ENCODE data around the gene LCAT. TPM values are rescaled to one million over a fixed set of nuclear protein-coding genes. Genes with fewer than 3 reads are reported as not detected.
A peak's percentile ranks its signal among the peaks of the same experiment; 100 is the strongest.

Gene LCAT
- total RNA-seq, 1 donor from 2014 or later = 30.3 TPM

DNA sequence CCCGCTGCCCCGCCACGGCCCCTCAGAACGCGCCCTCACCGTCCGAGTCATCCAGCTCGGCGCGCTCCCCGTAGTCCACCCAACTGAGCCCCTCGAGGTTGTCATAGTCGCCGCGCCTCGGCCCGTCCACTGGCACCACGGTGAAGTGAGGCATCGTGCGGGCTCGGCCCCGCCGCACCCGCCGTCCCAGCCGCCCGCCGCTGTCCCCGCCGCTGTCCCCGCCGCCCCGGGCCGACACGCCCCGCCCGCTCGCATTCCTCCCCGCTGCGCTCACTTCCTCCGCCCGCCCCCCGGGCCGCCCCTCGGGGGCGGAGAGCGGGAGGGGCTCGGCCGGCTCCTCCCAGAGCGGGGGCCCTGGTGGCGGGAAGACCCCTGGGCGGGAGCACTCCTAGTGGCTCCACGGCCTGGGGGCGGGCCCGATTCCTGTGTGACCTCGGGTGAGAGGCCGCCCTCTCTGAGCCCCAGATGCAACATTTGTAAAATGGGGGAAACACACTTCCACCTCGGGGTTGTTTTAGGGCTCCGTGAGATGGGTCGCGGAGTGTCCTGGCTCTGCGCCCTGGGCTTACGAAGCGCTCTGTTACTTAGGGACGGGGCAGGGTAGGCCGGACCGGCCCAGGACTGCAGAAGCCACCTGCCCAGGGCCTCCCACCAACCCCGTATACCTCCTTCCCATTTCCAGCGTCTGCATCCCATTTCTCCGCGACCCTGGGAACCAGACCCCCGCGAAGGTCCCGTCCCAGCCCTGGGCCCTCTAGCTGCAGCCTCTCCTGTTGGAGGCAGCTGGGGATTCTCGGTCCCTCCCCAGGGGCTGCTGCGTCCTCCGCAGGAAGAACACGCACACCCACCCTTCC, 24.7 kb upstream of the LCAT start, which contains the start of gene SLC12A4:
TSS of gene SLC12A4 (minus strand) at position 238 of the 854 bp plus-strand sequence. CDS start at position 154, 84 bp downstream.
- DNase-seq (ENCODE audit: low spot score) = peak; percentile 71

DNA sequence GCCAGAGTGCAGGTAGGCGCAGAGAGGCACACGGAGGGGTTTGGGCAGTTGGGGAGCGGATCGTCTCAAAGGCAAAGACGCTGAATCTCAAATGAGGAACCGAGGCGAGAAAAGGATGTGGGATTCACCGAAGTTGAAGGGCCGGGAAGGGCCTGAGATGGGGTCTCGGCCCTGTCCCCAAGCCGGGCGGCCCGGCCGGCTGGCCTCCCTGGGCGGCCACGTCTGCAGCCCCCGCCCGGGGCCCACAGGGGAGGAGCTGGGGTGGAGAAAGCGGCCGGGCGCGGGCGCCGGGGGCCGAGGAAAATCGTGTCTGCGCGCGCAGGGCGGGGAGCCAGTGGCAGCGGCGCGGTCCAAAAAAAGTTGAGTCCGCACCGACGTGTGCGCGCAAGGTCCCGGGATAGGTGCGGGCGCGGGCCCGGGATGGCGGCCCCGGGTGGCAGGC, 24.1 kb upstream of the LCAT start:
- DNase-seq (ENCODE audit: low spot score) = no peak

GRCh38 chr16:67967183-67967957, 23.4 kb upstream of the LCAT start:
- DNase-seq (ENCODE audit: low spot score) = no peak

GRCh38 chr16:67966549-67967182, 22.7 kb upstream of the LCAT start:
- DNase-seq (ENCODE audit: low spot score) = no peak

DNA sequence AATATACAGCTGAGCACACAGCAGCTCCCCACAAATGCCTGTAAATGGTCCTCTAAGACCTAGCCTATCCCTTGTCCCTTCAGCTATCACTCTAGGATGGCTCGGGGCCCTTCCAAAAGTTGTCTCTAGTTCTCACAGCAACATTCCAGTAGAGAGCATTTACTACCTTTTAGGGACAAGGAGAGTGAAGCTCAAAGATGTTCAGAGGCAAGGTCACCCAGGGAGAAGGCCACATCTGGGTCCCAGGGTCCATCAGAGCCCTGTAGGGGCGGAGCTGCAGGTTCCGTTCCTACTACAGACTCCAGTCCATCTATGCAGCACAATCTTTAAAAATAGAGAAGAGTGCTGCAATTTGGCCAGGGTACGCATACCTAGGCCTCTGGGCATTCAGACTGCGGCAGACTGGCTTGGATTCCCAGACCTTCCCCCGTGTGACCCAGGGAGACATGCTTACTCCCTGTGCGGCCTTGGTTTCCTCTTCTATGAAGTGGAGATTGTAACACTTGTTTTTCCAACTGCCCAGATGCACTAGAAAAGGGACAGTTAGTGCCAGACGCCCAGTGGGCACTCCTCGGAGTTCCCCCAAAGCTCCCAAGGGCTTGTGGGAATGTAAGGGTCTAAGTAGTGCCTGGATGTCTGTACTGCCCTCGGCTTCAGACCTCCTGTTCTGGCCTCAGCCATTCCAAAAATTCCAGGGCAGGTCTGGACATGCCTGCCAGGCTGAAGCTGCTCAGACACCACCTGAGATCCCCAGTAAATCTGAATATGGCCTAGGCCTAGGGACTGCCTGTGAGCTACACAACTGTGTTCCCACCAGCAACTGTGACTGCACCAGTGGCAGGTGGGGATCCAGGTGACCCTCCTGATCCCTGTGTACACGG, 22.0 kb upstream of the LCAT start:
- DNase-seq (ENCODE audit: low spot score) = no peak

DNA sequence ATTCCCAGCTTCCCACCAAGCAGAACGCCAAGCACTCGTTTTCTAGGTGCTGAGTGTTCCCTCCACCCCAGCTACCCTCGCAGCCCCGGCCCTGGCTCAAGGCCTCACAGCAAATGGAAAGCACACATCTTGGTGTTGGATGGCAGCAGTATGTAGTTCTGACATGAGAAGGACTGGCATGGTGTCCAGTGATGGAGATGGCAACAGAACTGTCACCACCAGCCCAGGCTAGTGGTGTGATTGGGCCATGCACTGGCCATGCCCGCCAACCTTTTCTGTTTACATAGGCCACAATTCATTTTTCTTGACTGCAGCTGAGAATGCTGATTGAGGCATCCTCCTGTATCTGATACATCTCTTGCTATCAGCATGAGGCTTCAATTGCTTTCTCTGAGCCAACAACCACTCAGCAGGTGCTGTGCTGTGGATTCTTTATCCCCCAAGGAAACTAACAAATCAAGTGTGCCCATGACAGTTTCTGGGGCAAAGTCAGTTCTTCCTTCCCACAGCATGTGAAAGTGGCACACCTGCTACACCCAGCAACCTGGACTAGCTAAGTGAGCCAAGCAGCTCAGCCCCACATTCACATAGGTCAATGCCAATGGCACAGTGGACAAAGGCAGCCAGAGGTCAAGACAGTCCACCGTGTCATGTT, 20.7 kb upstream of the LCAT start:
- DNase-seq (ENCODE audit: low spot score) = no peak

DNA sequence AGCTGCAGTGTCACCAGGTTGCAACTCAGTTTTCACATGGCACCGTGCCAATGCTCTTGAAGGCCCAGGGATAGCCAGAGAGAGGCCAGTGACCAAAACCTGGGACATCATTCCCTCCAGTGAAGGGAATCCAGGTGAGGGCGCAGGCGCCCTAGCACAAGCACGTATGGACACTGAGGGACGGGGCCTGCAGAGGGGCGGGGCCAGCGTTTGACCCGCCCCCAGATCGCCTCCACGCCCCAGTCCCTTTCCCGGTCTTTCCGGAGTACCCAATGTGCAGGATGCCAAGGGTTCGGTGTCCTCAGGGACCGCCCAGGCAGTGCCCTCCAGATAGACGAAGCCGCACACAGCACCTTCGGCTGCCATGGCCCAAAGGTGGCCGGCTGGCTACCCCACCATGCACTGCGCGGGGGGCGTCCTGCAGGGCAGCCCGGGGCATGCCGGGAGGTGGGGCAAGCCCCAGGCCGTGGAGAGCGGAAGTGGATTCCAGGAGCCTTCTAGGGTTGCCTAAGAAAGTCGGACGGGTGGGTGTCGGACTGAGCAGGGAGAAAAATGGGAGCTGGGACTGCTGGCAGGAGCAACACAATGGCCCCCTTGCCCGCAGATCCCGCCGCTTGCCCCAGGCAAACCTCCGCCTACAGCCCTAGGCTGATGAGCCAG, 19.9 kb upstream of the LCAT start:
- no peak for DNase-seq (ENCODE audit: low spot score)

GRCh38 chr16:67963292-67963661, 19.4 kb upstream of the LCAT start:
- DNase-seq (ENCODE audit: low spot score) = no peak

- DNase-seq (ENCODE audit: low spot score) = no peak
Measured at GRCh38 chr16:67962135-67962534, 18.2 kb upstream of the LCAT start.

- peak; percentile 73 for DNase-seq (ENCODE audit: low spot score)
Measured at GRCh38 chr16:67961551-67961957, 17.6 kb upstream of the LCAT start.

DNA sequence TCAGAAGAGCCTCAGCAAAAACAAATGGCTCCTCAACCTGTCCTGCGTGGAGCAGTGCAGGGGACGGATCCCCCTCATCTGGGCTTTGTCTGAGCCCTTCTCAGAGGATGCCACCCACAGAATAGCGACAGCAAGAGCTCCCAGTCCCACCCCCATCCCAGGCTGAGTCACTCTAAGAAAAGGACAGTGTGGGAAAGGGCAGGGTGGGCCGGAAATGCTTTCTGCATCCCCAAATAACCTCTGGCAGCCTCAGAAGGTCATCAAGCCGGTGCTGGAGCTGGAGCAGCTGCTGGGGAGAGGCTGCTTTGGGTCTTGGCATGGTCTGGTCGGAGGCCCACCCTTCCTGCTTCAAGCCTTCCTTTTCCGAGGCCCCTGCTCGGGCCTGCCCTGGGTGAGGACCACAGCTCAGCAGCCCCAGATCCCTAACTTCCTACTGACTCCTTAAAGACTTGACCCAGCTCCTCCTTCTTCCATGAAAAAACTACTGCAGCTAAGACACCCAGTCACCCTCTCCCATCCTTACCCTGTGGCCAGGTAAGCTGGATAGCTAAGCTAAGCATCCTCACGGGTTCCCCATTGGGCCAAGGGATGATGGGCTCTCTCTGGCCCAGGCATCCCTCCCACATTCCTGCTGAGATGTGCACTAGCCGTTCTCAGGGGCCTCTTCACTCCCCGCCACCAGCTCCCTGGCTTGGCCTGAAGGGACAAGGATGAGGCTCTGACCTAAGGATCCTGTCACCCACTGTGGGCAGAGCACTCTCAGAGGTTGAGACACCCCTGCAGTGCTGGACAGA, 15.8 kb upstream of the LCAT start:
- DNase-seq (ENCODE audit: low spot score) = no peak

GRCh38 chr16:67957622-67958021, 13.7 kb upstream of the LCAT start:
- DNase-seq (ENCODE audit: low spot score) = no peak

DNA sequence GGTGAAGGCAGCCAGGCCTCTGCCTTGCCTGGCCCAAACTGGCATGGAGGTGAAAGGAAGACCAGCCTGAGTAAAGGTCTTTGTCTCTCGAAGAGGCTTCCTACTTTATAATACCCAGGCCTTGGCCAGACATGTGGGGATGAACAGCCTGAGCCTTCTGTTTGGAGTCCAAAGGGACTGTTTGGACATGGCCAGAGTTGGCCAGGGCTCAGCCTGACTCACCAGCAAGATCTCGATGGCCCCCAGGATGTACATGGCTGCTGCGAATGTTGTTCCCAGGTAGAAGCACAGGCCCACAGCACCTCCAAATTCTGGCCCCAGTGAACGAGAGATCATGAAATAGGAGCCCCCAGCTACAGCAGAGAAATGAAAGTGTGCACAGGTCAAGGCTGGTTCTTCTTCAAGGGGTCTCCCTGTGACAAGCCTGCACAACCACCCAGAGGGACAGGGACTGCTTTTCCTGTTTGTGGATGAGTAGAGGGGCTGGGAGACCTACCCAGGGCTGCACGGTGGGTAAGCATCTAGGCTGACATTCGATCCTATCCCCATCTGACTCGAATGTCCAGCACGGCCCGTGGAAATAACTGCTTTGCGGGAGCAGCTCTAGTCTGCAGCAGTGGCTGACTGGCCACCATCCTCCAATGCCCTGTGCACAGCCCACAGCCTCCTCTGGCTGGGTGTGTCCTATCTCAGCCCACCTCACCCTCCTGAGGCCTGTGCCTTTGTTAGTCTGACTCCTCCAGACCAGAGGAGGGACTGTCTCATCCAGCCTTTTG, 10.7 kb upstream of the LCAT start:
- no peak for DNase-seq (ENCODE audit: low spot score)

DNA sequence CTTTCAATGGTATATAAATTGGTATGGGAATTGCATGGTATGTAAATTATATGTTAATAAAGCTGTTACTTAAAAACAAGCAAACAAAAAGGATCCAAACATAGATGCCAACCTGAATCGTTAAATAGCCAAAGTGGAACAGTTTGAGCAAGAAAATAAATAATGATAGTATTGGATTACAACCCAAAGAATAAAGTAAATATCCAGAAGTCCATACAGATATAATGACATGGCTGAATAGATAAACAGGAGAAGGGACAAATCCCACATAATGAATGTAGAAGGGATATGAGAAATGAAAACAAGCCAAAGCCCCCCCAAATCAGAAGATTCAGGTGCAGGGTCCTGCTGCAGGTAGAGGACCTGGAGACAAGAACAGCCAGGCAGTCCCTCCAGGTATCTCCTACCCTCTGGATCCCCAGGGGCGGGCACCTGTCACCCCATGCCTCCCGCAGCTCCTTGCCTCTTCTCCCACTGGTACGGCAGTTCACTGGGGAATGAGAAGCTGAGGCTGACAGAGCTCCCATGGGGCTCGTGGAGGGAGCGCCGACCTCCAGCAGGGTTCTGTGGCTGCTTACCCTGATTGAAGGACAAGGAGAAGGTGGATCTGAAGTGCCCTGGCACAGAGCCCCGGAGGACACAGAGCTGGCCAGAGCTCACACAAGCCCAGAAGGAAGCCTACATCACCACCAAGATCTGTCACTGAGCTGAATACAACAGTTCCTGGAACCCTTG, 9.9 kb upstream of the LCAT start:
- DNase-seq (ENCODE audit: low spot score) = no peak

DNA sequence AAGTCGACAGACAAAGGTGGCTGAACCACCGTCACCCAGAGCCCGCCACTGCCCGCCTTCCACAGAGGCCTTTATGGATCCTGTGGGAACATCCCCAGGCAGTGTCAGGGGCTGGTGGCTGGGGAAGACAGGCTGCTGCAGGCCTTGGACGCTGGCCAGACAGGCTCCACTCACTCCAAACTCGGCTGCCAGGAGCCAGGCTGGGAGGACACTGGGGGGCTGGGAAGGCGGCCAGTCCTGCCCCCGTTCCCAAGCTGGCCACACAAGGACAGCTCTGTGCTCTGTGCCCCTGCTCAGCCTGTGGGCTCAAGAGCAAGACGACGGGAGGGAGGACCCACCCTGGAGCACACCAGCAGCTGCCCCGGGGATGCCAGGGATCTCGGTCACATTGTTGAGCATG, 7.6 kb upstream of the LCAT start:
- DNase-seq (ENCODE audit: low spot score) = no peak

DNA sequence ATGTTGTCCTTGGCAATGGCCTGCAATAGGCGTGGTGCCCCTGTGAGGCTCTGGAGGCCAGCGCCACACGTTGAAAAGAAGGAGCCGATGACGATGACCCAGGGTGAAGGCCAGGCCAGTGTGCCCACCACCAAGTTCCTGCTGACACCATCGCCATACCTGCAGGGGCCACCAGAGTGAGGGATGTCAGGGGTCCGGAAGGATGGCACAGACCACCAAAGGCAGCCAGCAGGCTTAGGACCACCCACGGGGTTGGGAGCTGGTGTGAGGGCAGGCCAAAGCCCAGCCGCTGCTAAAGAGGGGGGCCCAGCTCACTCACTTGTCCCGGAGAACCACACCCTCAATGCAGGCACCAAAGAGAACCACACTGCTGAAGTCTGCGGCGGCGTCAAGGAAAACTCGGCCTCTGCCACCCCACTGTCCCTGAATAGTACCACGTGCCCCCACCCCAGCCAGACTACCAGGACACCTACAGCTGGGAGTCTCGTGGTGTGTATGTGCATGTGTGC, 6.5 kb upstream of the LCAT start:
- DNase-seq (ENCODE audit: low spot score) = no peak

DNA sequence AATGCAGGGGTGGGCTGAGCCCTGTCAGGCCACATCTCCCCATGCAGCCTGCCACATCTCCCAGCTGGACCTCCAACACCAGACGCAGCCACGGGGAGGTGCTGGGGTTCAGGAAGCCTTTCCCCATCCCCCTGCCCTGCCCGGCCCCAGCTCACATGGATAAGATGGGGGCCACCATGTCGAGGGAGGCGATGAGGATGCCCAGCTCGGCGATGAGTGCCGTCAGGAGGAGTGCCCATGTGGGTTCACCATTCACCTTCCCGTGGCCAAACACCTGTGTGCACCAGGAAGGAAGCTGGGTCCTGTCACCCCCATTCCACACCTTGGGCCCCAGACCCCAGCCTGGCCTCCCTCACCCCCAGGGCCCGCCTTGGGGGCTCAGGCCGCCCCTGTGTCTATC, 5.7 kb upstream of the LCAT start:
- DNase-seq (ENCODE audit: low spot score) = no peak

GRCh38 chr16:67948015-67948414, 4.1 kb upstream of the LCAT start:
- no peak for DNase-seq (ENCODE audit: low spot score)

All from mucosa of gallbladder (tissue), 1 donor.